Esophagus muscularis mucosa (tissue), 4 donors: Measurements from ENCODE around the gene DUSP12.

ENCODE experiments used
- CTCF ChIP-seq, 3 experiments: fragments of 200-600 bp in 2 of 3; fragments of 450-650 bp in 1 of 3; sonication (generic) in 2 of 3; IDR thresholded peaks; one replicate each; pipeline ENCODE4 v1.5.1; 2017 to 2019; ENCODE audit warnings: antibody characterized with exemption in 3 of 3, mild to moderate bottlenecking in 2 of 3, moderate library complexity in 1 of 3
- EP300 ChIP-seq: sonication (generic); formaldehyde crosslinking; IDR thresholded peaks from one replicate; pipeline ENCODE4 v1.6.1; 2017; ENCODE audit warnings: antibody characterized with exemption
- POLR2A ChIP-seq: fragments of 450-650 bp; IDR thresholded peaks from one replicate; pipeline ENCODE4 v1.6.1; 2017; ENCODE audit warnings: antibody characterized with exemption, moderate library complexity, mild to moderate bottlenecking, low read depth

DNA sequence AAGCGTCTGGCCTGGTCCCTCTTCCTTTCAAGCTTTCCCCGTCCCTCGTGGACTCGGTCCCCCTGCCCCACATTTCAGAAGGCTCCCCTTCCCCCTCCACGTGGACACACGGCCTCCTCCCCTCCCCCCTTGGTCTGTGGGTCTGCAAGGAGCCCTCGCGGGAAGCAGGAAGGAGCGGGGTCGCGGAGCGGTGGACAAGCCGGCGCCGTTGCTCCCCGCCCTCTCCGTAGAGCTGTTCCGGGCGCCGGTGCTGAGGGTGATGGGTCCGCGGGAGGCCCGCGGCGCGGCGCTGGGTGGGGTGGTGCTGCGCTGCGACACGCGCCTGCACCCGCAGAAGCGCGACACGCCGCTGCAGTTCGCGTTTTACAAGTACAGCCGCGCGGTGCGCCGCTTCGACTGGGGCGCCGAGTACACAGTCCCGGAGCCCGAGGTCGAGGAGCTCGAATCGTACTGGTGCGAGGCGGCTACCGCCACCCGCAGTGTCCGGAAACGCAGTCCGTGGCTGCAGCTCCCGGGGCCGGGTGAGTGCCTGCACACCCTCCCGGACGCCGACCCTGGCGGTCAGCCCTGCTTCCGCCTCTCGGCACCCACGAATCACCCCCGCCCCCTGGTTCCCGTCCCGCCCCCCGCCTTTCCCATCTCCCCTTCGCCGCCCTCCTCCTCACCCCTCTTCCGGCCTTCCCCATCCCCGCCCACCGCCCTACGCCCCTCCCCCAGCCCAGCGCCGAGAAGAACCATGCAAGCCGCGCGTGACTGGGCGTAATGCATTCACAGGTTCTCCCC is 22.9 kb upstream of the DUSP12 start:
- no peak for TF ChIP-seq EP300
- TF ChIP-seq CTCF (IDR thresholded peaks at IDR 0.05) = no peak
- TF ChIP-seq POLR2A = no peak
